CD4-positive, alpha-beta T cell treated with Interleukin-6 at 100 ng/mL for 8 hours (primary cell): ENCODE measurements around the gene SH3PXD2A.

Source experiments
- DNase-seq: peaks from one replicate; pipeline ENCODE4 v3.0.0-alpha.2; 2020; ENCODE audit warnings: mixed read lengths, low spot score

SH3PXD2A gene

DNA sequence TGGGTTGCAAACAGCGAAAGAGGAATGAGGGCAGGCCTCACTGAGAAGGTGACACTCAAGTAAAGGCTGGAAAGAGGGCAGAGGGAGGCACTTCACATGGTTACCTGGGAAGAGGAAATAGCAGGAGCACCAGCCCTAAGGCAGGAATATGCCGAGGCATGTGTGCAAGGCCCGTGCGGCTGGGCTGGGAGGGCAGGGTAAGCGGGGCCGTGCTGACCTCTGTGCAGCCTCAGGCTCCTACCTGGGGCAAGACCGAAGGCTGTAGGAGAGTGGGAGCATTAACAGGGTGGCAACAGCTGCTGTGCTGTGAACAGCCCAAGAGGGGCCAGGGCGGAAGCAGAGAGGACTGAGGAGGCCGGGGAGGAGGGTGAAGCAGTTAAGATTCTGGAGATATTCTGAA lies 24.0 kb upstream of the SH3PXD2A start:
- DNase-seq: no peak

DNA sequence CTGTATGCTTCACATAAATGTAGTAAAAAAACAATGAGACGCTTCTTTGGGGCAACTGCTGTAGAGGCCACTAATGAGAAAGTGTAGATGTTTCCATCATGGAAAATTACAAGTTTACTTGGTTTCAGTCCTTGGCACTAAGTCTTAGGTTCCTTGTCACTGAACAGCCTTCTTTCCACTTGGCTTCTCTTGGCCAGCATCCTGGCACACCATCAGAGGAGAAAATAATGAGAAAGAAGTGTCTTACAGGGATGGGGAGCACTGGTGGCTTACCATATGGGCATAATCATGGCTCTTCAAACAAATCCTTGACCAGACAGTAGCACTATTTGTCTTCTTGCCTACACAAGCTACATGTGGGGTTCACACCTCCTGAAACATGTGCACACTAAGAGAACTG lies 22.5 kb upstream of the SH3PXD2A start:
- DNase-seq: no peak

DNA sequence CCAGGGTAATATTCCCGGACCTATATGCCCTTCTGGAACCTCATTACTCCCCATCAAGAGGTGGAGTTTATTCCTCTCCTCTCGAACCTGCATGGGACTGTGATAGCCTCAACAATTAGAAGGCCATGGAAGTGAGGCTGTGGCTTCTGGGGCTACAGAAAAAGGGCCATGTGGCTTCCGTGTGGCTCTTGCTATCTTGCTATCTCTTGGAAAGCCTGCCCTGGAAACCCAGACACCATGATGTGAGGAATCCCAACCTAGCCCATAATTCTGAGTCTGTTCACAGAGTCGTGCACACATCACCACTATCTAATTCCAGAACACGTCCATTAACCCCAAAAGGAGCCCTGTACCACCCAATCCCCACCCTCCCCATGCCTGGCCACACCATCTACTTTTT lies 20.8 kb upstream of the SH3PXD2A start:
- no peak for DNase-seq

DNA sequence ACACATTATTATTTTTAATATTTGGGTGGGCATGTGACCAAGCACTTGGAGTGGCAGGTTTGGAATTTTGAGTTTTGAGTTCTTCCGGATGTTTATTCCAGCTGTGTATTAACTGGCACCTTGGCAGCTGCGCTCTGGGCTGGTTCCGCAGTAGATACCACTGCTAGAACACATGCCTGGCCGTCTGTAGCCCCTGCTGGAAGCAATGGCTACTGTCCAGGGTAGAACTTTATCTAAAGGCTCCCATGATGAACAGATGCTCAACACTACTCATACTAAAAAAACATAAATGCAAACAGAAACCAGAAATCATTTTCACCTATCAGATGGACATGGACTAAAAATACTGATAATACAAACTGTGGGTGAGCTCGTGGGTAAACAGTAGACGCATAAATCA lies 19.4 kb upstream of the SH3PXD2A start:
- no peak for DNase-seq

DNA sequence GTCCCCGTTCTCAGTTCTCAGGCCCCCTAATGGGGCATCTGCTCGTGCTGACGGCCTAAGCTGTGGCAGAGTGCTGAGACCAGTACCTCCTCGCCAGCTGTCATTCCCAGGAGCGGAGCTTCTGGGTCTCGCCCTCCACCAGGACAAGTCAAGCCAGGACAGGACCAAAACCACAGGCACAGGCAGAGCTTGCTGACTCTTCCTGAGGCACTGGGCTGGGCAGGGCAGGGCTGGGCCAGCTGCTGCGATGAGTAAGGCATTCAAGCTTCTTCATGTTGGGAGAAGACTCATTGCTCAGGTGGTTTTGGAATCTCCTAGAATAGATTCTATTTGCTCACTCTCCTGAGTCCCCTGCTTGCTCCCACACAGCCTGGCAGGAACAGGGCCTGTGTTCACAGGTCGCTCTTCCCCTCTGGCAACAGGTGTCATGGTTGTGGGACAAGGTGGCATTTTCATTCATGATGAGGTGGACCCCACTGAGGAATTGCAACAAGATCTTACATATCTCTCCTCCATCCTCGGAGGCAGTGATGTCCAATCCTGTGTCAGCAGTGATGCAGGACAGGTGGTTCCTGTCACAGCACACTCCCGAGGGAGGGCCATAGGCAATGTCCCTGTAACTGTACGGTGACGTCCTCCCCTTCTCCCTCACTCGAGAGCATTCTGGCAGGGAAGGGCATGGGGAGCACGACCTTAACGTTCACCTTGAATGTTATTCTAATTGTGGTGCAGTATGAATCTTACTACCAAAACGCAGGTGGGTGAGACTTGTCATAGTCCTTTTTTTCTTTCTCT lies 17.0 kb upstream of the SH3PXD2A start:
- DNase-seq: no peak

DNA sequence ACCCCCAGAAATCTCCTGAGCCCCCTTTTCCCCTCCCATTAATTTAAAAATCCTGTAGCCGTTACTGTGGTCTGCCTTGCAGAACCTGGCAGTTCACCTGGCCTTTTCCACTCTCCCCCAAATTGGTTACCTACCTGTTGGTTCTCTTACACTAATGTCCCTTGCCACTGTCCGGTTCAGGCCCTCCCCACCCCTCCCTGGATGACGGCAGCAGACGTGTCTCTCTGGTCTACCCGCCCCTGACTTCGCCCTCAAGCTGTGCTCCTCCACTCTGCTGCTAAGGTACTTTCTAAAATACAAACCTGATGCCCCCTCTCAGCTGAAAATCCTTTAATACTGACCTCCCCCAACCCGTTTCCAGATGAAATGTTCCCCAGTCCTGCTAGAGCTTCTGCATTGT lies 15.6 kb upstream of the SH3PXD2A start:
- no peak for DNase-seq

DNA sequence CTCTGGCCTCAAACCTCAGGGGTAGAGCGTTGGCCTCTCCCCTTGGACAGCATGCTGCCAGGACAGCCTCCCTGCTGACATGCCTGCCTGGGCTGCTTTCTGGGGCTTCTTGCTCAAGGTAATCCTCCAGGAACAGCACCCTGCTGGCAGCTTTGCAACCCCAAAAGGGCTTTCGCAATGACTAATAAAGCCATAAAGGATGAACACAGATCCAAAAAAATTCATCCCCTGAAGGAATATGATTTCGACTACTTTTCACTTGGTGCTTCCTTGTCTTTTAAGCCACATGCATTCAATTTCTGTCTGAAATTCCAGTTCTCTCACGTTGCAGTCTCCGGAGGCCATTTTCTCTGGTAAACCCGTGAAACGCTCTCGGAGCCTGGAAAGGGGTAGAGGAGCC lies 15.1 kb upstream of the SH3PXD2A start:
- DNase-seq: no peak

DNA sequence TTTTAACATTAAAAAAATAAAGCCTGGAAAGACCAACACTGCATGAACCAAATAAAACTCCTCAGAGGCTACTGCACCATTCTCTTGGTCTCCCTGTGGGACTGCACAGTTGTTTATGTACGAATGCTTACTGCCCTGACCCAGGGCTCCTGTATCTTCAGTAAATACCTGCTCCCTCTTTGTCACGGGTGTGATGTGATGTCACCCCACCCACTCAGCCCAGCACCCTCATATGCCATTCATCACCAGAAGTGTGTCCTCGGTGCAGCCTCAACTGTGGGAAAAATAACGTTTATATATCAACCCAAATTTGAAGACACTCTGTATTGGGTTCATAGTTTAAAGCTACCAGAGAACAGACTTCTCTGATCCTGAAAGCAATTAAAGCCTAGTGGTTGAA lies 14.0 kb upstream of the SH3PXD2A start:
- DNase-seq: no peak

DNA sequence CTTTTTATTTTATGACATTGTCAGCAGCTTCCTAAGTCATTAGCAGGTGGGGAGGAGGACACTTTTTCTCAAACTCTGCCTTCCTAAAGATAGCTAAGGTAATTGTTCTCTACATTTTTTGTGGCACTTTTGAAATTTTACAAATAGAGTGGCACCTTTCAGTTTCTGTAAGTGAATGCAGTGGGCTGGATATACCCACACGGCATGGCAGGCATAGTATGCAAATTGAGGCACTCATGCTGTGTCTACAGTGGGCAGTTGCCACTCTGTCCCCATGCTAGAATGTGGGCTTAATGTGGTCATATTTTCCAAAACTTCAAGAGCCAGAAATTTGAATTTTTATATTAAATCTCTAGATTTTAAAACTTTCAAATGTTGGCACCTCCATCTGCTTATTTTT lies 12.8 kb upstream of the SH3PXD2A start:
- no peak for DNase-seq

DNA sequence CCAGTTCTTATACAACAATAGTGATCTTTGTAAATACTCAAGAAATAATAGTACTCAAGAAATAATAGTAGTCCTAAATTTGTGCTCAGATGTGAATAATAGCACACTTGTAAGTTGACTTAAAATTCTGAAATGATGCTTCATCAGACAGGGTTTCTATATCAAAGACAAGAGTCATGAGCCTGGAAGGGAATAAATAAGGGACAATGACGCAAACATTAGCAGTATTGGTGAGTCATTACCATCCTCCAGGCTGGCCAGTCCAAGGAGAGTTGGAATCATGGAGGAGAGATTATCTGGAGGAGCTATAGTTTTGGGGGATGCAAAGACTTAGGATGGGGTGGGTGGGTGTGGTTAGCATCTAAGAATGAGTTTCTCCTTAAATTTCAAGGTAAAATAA lies 6.1 kb upstream of the SH3PXD2A start:
- DNase-seq: no peak

DNA sequence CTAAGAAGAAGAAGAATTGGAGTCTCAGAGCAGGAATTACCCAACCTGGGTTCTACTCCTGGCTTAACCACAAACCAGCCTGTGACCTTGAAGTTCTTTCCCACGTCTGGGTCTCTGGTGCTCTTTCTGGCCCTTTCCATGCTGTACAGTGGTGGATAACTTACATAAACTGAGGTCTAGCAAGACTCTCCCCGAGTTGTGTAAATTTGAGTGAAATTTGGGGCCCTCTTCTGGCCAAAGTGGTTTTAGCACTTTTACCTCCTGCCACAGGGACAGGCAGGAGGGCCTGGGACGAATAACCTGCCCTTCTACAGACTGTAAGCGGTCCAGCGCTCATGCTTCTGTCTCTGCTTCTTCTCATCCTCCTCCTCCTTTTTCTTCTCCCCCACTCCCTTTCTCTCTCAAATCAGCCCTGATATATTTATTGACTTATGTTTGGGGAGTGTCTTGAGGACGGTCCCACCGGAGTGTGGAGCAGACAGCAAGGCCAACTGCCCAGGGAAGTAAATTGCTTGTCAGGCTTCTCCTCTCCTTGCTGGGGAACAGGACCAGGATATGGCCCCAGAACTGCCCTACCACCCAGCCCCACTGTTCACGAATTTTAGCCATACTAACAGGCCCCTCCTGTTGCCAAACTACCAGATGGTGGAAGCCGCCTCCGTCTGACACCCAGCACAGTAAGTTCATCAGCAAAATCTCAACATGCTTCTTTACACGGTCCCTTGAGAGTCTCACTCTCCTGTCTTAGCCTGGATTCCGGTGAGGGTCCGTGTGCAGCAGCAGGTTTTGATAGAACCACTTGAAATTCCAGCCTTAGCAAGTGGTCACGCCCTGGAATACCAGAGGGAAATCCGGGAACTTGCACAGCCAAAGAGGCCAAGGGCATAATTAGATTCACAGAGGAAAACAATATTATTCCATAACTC lies 4.0 kb upstream of the SH3PXD2A start:
- DNase-seq: peak; percentile 53

DNA sequence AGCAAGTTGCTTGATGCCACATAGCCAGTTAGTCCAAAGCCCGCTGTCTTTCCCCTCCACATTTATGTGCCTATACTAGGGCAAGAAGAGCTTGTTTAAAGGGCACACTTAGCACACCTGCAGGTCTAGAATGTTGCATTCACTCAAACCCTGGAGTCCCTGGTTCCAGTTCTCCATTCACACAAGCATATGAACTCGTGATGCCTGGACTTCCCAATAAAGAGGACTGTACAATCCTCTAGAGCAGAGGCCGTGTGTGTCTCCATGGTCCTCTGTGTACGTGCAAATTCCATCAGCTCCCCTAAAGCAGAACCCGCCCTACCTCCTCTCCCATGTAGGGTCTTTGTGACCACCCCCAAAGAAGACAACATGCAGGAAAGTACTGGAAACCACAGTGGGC lies 3.0 kb upstream of the SH3PXD2A start:
- no peak for DNase-seq

DNA sequence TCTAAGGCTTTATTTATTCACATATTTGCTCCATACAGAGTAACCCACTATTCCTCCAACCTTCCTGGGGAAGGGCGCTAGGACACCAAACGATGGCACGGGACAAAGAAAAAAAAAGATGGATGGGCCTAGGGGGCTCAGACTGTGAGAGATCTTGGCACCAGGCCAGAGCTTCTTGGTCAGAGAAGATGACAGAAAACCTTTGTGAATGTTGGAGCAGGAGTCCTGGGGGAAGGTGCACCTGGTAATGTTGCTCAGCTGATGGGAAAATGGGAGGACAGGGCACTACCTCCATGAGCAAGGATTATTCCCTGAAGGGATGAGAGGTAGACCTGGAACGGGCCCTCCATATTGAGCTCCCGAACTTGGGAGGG lies 1.4 kb upstream of the SH3PXD2A start:
- no peak for DNase-seq

DNA sequence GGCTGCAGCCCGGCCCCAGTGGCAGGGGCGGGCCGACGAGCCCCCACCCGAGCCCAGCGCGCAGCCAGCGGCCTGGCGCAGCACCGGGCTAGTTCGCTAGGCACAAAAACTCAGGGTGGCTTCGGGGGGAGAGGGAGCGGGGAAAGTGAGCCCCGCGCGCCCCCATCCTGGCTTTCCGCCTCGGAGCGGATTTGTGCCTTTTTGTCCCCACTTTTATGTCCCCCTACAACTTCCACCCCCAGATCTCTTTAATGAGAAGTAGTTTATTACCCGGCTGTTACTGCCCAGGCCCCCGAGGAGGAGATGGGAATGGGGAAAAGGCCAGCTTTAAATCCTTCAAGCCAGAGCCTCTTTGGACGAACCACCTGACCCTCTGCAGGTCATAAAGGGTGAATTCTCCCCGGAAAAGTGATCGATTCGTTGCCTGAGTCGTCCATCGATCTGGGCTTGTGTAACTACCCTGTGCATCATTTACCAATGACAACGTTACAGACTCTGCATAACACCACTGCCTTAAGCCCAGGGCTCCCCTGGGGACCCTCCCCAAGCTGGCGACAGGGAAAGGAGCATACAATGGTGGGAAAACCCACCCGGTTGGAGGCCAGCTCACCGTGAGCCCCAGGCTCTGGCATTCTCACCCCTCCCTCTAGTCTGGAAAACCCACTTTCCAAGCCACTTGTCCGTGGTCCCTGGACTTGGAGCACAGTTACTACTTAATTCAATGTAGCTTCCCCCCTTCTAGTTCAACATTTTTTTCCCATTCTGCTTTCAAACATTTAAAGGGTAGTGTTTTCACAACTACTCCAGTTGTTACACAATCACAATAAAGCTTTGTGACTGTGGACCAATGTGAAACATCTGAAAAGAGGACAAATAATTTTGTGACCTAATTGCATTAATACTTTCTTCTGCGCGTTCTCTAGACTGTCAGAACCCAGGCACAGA lies 748 bp upstream of the SH3PXD2A start:
- no peak for DNase-seq

DNA sequence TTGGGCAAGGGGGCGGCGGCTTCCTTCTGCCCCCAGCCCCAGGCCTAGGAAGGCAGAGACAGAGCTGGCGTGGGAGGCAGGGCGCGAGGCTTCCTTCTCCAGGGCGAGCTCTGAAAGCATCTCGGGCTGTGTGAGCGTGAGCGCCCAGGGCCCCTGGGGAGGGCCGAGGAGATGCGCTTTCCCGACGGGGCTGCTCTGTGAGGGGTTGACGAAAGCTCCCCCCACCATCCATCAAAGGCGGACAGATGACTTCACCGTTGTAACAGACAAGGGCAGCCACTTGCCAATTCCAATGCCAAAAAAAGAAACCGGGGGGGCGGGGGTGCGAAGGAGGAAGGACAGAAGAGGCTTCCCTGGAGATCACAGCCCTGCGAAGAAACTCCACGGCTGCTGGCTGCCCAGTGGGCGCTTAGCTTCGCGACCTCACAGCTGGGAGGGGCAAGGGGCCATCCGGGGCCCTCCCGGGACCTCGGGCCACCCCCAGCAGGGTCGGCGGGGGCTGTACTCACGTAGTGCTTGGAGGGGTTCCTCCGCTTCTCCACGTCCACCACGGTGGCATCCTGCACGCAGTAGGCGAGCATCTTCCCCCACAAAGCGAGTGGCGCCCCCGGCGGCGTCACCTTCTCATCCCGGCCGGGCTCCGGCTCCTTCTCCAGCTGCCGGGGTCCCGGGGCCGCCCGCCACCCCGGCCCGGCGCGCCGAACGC lies 537 bp downstream of the SH3PXD2A start:
- DNase-seq: no peak

DNA sequence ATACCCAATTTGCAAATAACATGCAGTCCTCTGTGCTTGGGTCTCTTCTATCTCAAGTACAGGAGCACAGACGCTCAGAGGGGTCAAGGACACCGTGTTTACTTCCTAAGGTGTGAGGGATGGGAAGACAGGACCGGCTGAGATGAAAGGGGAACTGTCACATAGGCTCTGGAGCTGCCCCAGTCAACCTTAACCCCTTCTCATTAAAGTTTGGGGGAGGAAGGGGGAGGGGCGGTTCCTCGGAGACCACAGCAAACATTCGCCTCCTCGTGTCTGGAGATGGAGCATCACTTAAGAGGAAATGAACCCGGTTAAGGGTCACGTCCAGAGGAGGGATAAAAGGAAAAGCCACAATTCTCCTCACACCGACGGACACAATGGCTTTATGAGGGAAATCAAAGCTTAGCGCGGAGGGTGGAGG lies 1.1 kb downstream of the SH3PXD2A start:
- DNase-seq: no peak

DNA sequence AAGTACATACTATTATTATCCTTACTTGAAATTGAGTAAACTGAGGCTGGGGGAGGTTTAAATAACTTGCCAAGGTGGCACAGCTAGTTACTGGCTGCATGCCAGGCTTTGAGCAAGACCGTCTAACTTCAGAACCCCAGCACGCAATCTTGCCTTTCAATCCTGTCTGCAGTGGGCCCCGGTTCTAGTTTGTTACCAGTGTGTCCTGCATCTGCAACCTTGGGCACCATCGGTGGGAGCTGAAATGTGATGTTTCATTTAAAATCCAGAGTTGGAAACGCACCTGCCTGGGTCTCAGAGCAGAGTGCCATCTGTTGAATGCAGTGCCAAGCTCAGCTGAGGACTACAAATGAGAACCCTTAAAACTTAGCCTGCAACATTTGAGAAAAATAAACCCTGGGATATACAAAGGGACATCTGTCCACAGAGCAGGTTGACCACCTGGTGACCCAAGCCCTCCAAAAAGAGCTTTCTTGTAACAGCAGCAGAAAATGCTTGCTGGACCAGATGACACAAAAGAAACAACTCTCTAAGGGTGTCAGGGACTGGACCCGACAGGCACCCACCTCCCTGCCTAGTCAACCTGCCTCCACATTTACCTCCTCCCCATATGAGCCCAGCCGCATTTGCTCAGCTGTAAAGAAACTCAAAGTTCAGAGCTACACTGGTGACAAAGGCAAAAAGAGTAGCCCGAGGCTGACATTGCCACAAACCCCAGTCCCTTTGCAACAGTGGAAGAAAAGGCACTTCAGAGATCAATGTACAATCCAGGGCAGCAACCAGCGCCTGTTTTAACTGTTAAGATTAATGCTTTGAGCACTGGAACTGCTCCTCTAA lies 1.7 kb downstream of the SH3PXD2A start:
- DNase-seq: no peak

DNA sequence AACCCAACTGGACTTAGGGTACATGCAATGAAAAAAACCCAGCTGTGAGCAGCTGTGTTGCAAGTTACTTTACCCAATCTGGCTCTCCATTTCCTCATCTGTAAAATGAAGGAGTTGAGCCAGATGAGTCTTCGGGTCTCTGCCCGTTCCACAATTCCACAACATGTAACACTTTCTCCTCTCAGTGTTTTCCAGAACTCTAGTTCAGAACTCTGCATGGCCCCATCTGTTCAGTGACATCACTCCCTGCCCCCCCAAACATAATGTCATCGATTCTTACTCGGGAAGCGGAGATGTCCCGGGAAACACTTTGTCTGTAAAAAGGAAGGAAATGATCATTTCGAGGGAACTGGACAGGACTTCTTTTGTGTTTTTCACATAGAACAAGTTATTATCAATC lies 2.5 kb downstream of the SH3PXD2A start:
- DNase-seq: no peak

DNA sequence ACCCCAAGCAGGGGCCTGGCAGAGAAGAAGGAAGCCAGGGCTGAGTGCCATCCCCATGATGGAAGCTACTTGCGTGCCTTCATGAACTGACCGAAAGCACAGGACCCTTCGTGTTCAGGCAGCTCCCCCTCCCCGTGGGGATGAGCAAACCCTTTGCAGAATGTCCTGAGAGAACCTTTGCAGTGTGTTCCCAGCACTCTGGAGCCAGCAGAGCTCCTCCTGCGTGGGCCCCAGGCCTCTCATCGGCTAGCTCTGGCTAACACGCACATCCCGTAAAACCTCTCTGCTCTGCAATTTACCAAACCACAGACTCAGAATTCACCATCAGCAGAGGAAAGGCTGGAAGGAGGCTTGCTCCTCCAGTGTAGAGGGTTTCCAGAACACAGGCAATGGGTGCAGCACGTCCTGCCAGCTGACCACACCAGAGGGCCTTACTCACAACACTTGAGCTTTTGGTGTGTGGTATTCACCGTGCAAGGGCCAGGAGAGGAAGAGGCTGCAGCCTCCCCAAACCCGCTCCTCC lies 3.1 kb downstream of the SH3PXD2A start:
- no peak for DNase-seq

DNA sequence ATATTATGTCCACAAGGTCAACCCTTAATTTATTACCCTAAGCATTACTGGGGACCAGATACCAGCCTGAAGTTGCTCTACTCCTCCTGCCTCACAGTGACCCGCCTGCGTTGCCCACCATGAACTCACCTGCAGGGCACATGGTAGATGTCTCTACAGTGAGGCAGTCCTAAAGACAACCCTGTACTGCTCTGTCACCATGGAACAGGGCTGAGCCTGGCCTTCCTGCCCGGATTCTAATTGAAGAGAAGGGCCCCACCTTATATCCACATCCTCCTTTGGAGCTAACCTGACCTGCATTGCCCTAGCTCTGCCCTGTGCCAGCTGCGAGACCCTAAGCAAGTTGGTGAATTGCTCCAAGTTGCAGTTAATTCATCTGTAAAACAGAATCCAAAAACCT lies 4.1 kb downstream of the SH3PXD2A start:
- DNase-seq: no peak

DNA sequence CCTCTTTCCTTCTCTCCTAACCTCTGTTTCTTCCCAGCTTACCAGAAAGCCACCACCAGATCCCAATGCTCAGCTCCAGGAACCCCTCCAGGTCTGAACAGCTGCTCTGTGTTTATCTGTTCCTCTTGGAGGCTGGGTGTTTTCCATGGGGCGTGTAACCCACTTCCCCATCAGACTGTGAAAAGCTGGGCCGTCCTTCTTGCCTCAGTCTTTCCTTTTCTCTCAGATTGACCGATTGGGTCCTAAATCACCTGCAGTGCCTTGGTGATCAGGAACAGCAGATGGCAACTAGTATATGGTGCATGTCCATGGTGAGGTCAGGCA lies 4.8 kb downstream of the SH3PXD2A start:
- DNase-seq: no peak
